HG03025 (cell line): ENCODE data around the gene CSF3R.
"Not testable (repeated sequence)": the region's sequence is repeated elsewhere in the genome, so short reads cannot be mapped to it uniquely, and the experiment has no call there.

ENCODE experiments used
- ATAC-seq: cut with Tn5 transposase; IDR thresholded peaks from one replicate; pipeline ENCODE4 v1.9.1; 2021; ENCODE audit warnings: mild to moderate bottlenecking, moderate library complexity; ENCODE audit not compliant: unreplicated experiment, low FRiP score

The CSF3R gene

GRCh38 chr1:36513676-36514473 is 31.2 kb upstream of the CSF3R start:
- no peak for ATAC-seq

GRCh38 chr1:36512842-36513241 is 30.1 kb upstream of the CSF3R start:
- no peak for ATAC-seq

GRCh38 chr1:36511804-36512798 is 29.4 kb upstream of the CSF3R start:
- ATAC-seq, result no peak

- not testable (repeated sequence) for ATAC-seq
These were observed 28.5 kb upstream of the CSF3R start for GRCh38 chr1:36511220-36511619.

- ATAC-seq, result no peak
These were observed 27.7 kb upstream of the CSF3R start for GRCh38 chr1:36510418-36510817.

GRCh38 chr1:36508257-36508656 is 25.5 kb upstream of the CSF3R start:
- no peak for ATAC-seq

- no peak for ATAC-seq
These were observed 23.7 kb upstream of the CSF3R start for GRCh38 chr1:36506276-36506920.

GRCh38 chr1:36503733-36504132 is 21.0 kb upstream of the CSF3R start:
- ATAC-seq, result no peak

- no peak for ATAC-seq
These were observed 20.4 kb upstream of the CSF3R start for GRCh38 chr1:36503159-36503558.

- ATAC-seq, result no peak
These were observed 19.9 kb upstream of the CSF3R start for GRCh38 chr1:36502616-36503015.

- not testable (repeated sequence) for ATAC-seq
These were observed 19.2 kb upstream of the CSF3R start for GRCh38 chr1:36501911-36502310.

GRCh38 chr1:36497207-36497606 is 14.5 kb upstream of the CSF3R start:
- ATAC-seq, result no peak

GRCh38 chr1:36494971-36495370 is 12.3 kb upstream of the CSF3R start:
- ATAC-seq, result no peak

- ATAC-seq, result no peak
These were observed 10.8 kb upstream of the CSF3R start for GRCh38 chr1:36493524-36493923.

GRCh38 chr1:36492491-36492890 is 9.8 kb upstream of the CSF3R start:
- no peak for ATAC-seq

- ATAC-seq, result not testable (repeated sequence)
These were observed 6.7 kb upstream of the CSF3R start for GRCh38 chr1:36489258-36490051.

- no peak for ATAC-seq
These were observed 5.2 kb upstream of the CSF3R start for GRCh38 chr1:36487906-36488305.

- ATAC-seq, result not testable (repeated sequence)
These were observed 4.6 kb upstream of the CSF3R start for GRCh38 chr1:36487336-36487725.

- ATAC-seq, result no peak
These were observed 4.0 kb upstream of the CSF3R start for GRCh38 chr1:36486439-36487335.
